NCI-H2196 treated with DMSO at 0.1 percent for 48 hours (cell line): Measurements from ENCODE around the gene SIPA1.

Experiments
- DNase-seq: peaks from one replicate; lab custom pipeline; 2025; ENCODE audit not compliant: unreplicated experiment; lab: John Stamatoyannopoulos, UW

SIPA1 gene

DNA sequence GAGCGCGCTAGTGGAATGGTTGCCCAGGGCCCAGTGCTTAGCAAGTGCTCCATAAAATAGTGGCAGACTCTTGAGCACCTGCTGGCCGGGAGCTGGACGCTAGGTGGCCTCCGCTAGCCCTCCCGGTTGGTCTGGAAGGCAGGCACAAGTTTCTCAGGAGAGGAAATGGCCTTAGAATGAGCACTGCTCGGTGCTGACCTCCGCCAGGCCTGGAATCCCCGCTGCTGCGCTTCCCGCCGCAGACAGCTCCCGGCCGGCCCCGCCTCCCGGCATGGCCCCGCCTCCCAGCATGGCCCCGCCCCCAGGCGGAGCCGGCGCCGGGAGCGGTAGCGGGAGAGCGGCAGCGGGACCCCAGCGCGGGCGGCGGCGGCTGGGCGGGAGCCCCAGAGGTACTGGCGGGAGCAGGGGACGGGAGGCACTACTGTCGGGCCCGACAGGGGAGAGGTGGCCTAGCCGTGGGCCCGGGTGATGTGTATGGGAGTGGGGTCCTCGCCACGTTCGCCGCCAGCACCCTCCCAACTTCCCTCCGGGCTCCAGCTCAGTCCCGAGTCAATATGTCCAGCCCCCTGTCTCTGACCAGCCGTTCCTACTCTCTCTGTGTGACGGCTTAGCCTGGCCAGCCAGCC is at the start of gene SIPA1:
Gene SIPA1 (plus strand): TSS at position 308 of the 626 bp plus-strand sequence. CDS start 2,821 bp downstream, outside the sequence.
- peak; percentile 82 for DNase-seq

GRCh38 chr11:65588199-65589054 is 49.5 kb upstream of the SIPA1 start:
- DNase-seq = peak; percentile 31

- DNase-seq = no peak
Measured at GRCh38 chr11:65589444-65590239, 48.3 kb upstream of the SIPA1 start.

GRCh38 chr11:65590240-65590738 is 47.6 kb upstream of the SIPA1 start:
- DNase-seq = peak; percentile 62

GRCh38 chr11:65591939-65592857 is 45.7 kb upstream of the SIPA1 start:
- DNase-seq = no peak

GRCh38 chr11:65592858-65593517 is 44.9 kb upstream of the SIPA1 start:
- no peak for DNase-seq

GRCh38 chr11:65593518-65594414 is 44.1 kb upstream of the SIPA1 start:
- no peak for DNase-seq

DNA sequence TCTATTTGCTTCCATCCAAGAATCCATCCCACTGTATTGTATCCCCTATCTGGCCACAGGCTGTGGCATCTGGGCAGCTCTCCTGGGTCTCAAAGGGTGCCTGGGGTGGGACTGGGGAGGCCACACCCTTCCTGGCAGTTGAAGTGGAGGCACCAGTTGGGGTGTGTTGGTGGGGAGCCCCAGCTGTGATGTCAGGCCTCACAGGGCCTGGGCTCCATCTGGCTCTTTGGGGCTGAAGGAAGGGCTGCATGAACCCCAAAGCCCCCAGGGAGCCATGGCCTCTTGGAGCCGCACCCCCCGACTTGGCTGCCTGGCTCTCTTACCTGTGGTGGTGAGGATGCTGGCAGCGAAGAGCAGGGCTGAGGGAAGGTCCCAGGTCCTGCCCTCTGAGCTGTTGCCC is 42.8 kb upstream of the SIPA1 start:
- DNase-seq = no peak

DNA sequence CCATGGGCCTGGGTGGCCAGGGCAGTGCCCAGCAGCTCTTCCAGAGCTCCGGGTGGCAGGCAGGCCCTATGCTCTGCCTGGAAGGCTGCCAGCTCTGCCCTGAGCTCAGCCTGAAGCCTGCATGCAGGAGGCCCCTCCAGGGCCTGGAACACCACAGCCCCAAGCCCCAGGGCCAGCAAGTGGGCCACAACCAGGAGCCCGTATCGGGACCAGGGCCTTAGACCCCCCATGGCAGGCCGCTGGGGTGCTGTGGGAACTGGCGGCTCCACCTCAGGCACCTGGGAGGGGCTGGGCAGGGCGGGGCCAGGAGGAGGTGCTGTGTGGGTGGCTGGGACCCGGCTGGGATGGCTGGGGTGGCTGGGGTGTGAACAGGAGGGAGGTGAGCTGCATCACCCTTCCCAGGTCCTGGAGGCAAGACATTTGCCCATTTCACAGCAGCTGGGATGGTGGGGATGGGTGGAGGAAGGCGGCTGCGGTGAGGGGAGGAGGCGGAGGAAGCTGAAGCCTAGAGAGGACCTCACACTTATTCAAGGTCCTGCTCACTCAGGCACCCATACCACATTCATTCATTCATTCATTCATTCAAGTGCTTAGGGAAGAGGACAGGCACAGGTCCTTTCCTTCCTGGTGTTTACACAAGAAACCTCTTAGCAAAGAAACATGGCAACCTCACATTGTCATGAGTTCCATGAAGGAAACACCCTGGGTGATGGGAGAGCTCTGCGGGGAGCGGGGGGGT is 42.2 kb upstream of the SIPA1 start, which contains the start of gene KCNK7:
Gene KCNK7 (minus strand): TSS at position 258 of the 739 bp plus-strand sequence. CDS start 28 bp downstream, at position 230.
- no peak for DNase-seq

GRCh38 chr11:65596520-65596919 is 41.4 kb upstream of the SIPA1 start:
- no peak for DNase-seq

- no peak for DNase-seq
Measured at GRCh38 chr11:65598258-65598699, 39.6 kb upstream of the SIPA1 start.

GRCh38 chr11:65599216-65599954 is 38.5 kb upstream of the SIPA1 start:
- no peak for DNase-seq

GRCh38 chr11:65599955-65600246 is 38.0 kb upstream of the SIPA1 start:
- no peak for DNase-seq

DNA sequence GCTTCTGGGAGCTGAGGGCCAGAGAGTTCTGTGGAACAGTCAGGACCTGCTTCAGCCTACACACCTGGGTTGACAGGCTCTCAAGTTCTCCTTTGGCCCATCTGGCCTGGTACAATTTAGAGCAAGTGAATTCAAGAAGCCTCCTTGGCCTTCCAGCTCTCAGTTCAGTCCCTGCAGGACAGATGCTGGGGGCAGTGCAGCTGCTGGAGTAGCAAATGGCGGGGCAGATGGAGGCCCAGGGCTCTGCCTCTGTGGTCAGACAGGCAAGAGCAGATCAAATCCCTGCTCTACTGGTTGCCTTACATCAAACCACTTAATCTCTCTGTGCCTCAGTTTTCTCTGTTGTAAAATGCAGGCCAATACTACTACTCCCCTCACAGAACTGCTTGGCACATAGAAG is 33.6 kb upstream of the SIPA1 start:
- no peak for DNase-seq

DNA sequence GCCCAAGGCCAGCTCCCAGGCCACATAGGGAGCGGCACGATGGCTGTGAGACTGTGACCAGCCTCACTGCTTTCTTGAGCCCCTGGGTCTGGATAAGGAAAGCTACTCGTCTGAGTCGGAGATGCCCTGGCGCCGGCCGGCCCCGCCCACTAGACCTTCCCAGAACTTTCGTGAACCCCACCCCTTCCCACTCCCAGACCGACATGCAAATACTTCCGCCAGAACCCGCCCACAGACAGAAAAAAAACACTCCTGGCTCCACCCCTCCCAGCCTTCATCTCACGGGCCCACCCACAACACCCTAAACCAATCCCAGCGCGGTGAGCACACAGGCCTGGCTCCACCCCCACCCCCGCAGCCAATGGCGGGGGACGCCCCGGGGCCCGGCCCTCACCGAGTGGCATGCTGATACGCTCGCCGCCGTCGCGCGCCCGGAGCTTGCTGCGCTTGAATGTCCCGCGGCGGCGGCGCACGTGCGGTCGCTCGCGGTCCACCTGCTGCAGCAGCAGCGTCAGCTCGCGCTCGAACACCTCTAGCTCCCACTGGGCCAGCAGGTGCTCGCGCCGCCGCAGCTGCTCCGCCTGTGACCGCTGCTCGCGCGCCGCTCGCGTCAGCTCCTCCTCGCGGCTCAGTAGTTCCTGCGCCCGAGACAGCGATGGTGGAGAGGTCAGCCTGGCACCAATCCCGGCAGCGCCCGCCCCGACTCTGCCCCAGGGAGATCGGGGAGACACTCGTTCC is 30.9 kb upstream of the SIPA1 start:
- DNase-seq = peak; percentile 96

GRCh38 chr11:65607614-65608426 is 30.1 kb upstream of the SIPA1 start:
- DNase-seq = no peak
